Trophoblast cell (in vitro differentiated cells and primary cell): ENCODE data around the gene NRG2.

Source experiments
- DNase-seq, 2 donors: peaks; one replicate each; pipeline ENCODE4 v3.0.0-alpha.2; 2016
- H2AFZ ChIP-seq: 2 replicates; pipeline ENCODE4 v1.6.1; 2013; ENCODE audit warnings: low read length, moderate library complexity, mild to moderate bottlenecking; ENCODE audit not compliant: insufficient read depth, poor library complexity
- H2AK5ac ChIP-seq: 2 replicates; pipeline ENCODE4 v1.6.1; 2013; ENCODE audit warnings: mild to moderate bottlenecking, low read length
- H2BK120ac ChIP-seq: 2 replicates; pipeline ENCODE4 v1.6.1; 2013; ENCODE audit warnings: low read length, mild to moderate bottlenecking, moderate library complexity; ENCODE audit not compliant: insufficient read depth, poor library complexity
- H2BK12ac ChIP-seq: 2 replicates; pipeline ENCODE4 v1.6.1; 2013; ENCODE audit warnings: mild to moderate bottlenecking, low read length, moderate library complexity
- H2BK5ac ChIP-seq: 2 replicates; pipeline ENCODE4 v1.6.1; 2013; ENCODE audit warnings: low read length, low read depth, moderate library complexity, mild to moderate bottlenecking; ENCODE audit not compliant: poor library complexity
- H3K14ac ChIP-seq: 2 replicates; pipeline ENCODE4 v1.6.1; 2013; ENCODE audit warnings: mild to moderate bottlenecking, low read length
- H3K18ac ChIP-seq: 2 replicates; pipeline ENCODE4 v1.6.1; 2013; ENCODE audit warnings: mild to moderate bottlenecking, low read length
- H3K23ac ChIP-seq: 2 replicates; pipeline ENCODE4 v1.6.1; 2013; ENCODE audit warnings: low read length
- H3K27ac ChIP-seq: 2 replicates; pipeline ENCODE4 v1.5.1; 2013; ENCODE audit warnings: low read depth, mild to moderate bottlenecking, inconsistent platforms, low read length, moderate library complexity
- H3K27me3 ChIP-seq: 2 replicates; pipeline ENCODE4 v1.6.1; 2013; ENCODE audit warnings: inconsistent platforms, mild to moderate bottlenecking, low read length, moderate library complexity; ENCODE audit not compliant: insufficient read depth
- H3K36me3 ChIP-seq, 2 experiments: 1 replicate in 1 of 2; 2 replicates in 1 of 2; pipeline ENCODE4 v1.6.1; 2013; ENCODE audit warnings: low read length in 2 of 2, mild to moderate bottlenecking in 2 of 2, moderate library complexity in 1 of 2; ENCODE audit not compliant: insufficient read depth in 2 of 2, control insufficient read depth in 1 of 2
- H3K4ac ChIP-seq: 2 replicates; pipeline ENCODE4 v1.6.1; 2013; ENCODE audit warnings: low read depth, mild to moderate bottlenecking, low read length, moderate library complexity
- H3K4me1 ChIP-seq, 2 experiments: 1 replicate in 1 of 2; 2 replicates in 1 of 2; pipeline ENCODE4 v1.6.1; 2013; ENCODE audit warnings: low read length in 2 of 2, mild to moderate bottlenecking in 2 of 2, moderate library complexity in 1 of 2; ENCODE audit not compliant: insufficient read depth in 2 of 2, control insufficient read depth in 1 of 2
- H3K4me2 ChIP-seq: 2 replicates; pipeline ENCODE4 v1.6.1; 2013; ENCODE audit warnings: inconsistent platforms, mild to moderate bottlenecking, low read length, moderate library complexity
- H3K4me3 ChIP-seq: 2 replicates; pipeline ENCODE4 v1.5.1; 2013; ENCODE audit warnings: mild to moderate bottlenecking, low read depth, low read length, inconsistent platforms
- H3K79me1 ChIP-seq: one replicate; pipeline ENCODE4 v1.6.1; 2013; ENCODE audit warnings: low read length
- H3K79me2 ChIP-seq: 2 replicates; pipeline ENCODE4 v1.6.1; 2013; ENCODE audit warnings: low read length, mild to moderate bottlenecking; ENCODE audit not compliant: control insufficient read depth, insufficient read depth, poor library complexity
- H3K9ac ChIP-seq: 2 replicates; pipeline ENCODE4 v1.6.1; 2013; ENCODE audit warnings: mild to moderate bottlenecking, low read length
- H3K9me3 ChIP-seq: 2 replicates; pipeline ENCODE4 v1.6.1; 2013; ENCODE audit warnings: low read depth, mild to moderate bottlenecking, control low read depth, inconsistent platforms, low read length; ENCODE audit not compliant: insufficient read depth
- H4K12ac ChIP-seq: 2 replicates; pipeline ENCODE4 v1.6.1; 2013; ENCODE audit warnings: low read depth, mild to moderate bottlenecking, low read length, moderate library complexity
- H4K8ac ChIP-seq: 2 replicates; pipeline ENCODE4 v1.6.1; 2013; ENCODE audit warnings: low read depth, mild to moderate bottlenecking, low read length, moderate library complexity
- H4K91ac ChIP-seq: one replicate; pipeline ENCODE4 v1.6.1; 2013; ENCODE audit warnings: low read depth, mild to moderate bottlenecking, low read length, moderate library complexity
- WGBS: extraction: QIAGEN DNeasy Blood & Tissue Kit; methylation state at CpG from one replicate; pipeline ENCODE4 v1.1.7; 2013; ENCODE audit warnings: missing lambda C conversion rate; ENCODE audit not compliant: insufficient read length, insufficient coverage; ENCODE audit errors: extremely low coverage; 5-methylcytosine and 5-hydroxymethylcytosine counted together

NRG2 gene

DNA sequence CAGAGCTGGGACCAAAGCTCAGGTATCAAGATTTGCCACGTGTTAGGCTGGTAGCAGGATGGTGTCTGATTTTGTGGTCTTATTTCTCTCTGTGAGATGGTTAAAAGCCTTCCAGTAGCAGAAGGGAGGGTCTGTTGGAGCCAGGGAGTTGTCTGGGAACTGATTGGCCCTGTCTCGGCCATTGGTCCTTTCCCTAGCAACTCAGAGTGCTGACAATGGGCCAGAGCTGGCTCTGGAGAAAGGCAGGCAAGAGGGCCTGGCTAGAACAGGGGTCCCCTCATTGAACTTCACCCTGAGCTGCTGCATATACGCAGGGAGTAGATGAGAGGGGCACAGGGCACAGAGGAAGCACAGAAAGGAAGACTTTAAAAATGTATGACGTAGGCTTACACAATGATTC is 154.7 kb downstream of the NRG2 start:
- WGBS = no CpG with 5 or more reads among the region's 4 CpGs
- no peaks in the 10 kb centered on the region for H3K27me3 ChIP-seq
- no peak overlapping the region for H3K4me2 ChIP-seq
- no peak overlapping the region for H3K14ac ChIP-seq
- H3K4me3 ChIP-seq = no peak overlapping the region
- H2BK120ac ChIP-seq = no peak overlapping the region
- H3K23ac ChIP-seq = no peak overlapping the region
- no peaks in the 10 kb centered on the region for H3K4me1 ChIP-seq
- no peak overlapping the region for H4K8ac ChIP-seq
- H4K12ac ChIP-seq = no peak overlapping the region
- H3K18ac ChIP-seq = no peak overlapping the region
- no peak overlapping the region for H3K27ac ChIP-seq
- no peaks in the 10 kb centered on the region for H3K36me3 ChIP-seq
- H3K4ac ChIP-seq = no peak overlapping the region
- no peak for DNase-seq
- H3K79me1 ChIP-seq = no peaks in the 10 kb centered on the region
- no peak overlapping the region for H3K9ac ChIP-seq
- H2AK5ac ChIP-seq = no peak overlapping the region
- no peaks in the 10 kb centered on the region for H3K79me2 ChIP-seq
- H2AFZ ChIP-seq = no peak overlapping the region
- no peak overlapping the region for H2BK5ac ChIP-seq
- H2BK12ac ChIP-seq = no peak overlapping the region
- H4K91ac ChIP-seq = no peak overlapping the region
- H3K9me3 ChIP-seq = peaks cover 2% of the 10 kb centered on the region

GRCh38 chr5:139886213-139886612 is 156.9 kb downstream of the NRG2 start:
- Histone ChIP-seq H3K79me1 (no peaks in the 10 kb centered on the region), H2BK12ac (no peak overlapping the region)

DNA sequence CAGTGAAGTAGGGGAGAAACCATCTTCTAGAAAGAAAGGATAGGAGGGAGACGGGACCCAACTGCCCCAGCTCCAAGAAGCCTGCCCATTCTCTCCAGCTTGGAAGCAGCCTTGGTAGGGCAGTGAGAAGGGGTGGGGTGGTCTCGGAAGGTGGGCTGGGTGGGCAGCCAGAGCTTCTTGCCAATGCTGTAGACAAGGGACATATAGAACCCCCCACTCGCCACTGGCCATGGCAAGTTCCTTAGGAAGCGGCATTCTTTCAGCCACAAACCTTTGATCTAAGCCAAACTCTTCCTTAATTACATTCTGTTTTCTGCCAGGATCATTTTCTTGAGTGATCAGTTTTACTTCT is 157.3 kb downstream of the NRG2 start:
- H2BK12ac ChIP-seq = no peak overlapping the region
- no peak overlapping the region for H4K8ac ChIP-seq
- H3K27ac ChIP-seq = no peak overlapping the region
- no peak overlapping the region for H2AK5ac ChIP-seq
- WGBS = no CpG with 5 or more reads among the region's 4 CpGs
- no peak overlapping the region for H4K12ac ChIP-seq
- peaks cover 2% of the 10 kb centered on the region for H3K9me3 ChIP-seq
- no peaks in the 10 kb centered on the region for H3K4me1 ChIP-seq
- H3K9ac ChIP-seq = no peak overlapping the region
- no peak for DNase-seq
- H4K91ac ChIP-seq = no peak overlapping the region
- H2AFZ ChIP-seq = no peak overlapping the region
- H3K36me3 ChIP-seq = no peaks in the 10 kb centered on the region
- no peaks in the 10 kb centered on the region for H3K79me2 ChIP-seq
- no peak overlapping the region for H2BK5ac ChIP-seq
- H2BK120ac ChIP-seq = no peak overlapping the region
- no peaks in the 10 kb centered on the region for H3K79me1 ChIP-seq
- no peak overlapping the region for H3K14ac ChIP-seq
- H3K23ac ChIP-seq = no peak overlapping the region
- no peak overlapping the region for H3K4me3 ChIP-seq
- no peak overlapping the region for H3K18ac ChIP-seq
- no peaks in the 10 kb centered on the region for H3K27me3 ChIP-seq
- H3K4me2 ChIP-seq = no peak overlapping the region
- no peak overlapping the region for H3K4ac ChIP-seq

More at GRCh38 chr5:139886213-139886612, 156.9 kb downstream of the NRG2 start:
- Histone ChIP-seq H2AFZ (no peak overlapping the region), H2BK5ac (no peak overlapping the region), H3K18ac (no peak overlapping the region), H3K4ac (no peak overlapping the region), H3K4me2 (no peak overlapping the region), H3K4me3 (no peak overlapping the region), H4K12ac (no peak overlapping the region), H3K23ac (no peak overlapping the region), H3K27ac (no peak overlapping the region), H3K9ac (no peak overlapping the region), H3K9me3 (peaks cover 2% of the 10 kb centered on the region), H2AK5ac (no peak overlapping the region), H3K27me3 (no peaks in the 10 kb centered on the region), H2BK120ac (no peak overlapping the region), H4K8ac (no peak overlapping the region), H4K91ac (no peak overlapping the region), H3K79me2 (no peaks in the 10 kb centered on the region), H3K4me1 (no peaks in the 10 kb centered on the region), H3K36me3 (no peaks in the 10 kb centered on the region), H3K14ac (no peak overlapping the region)
- DNase-seq = no peak
- WGBS = no CpG with 5 or more reads among the region's 2 CpGs

- Histone ChIP-seq H2AK5ac (no peak overlapping the region), H3K79me1 (no peaks in the 10 kb centered on the region), H2BK120ac (no peak overlapping the region), H2AFZ (no peak overlapping the region), H4K91ac (no peak overlapping the region), H3K9me3 (peaks cover 2% of the 10 kb centered on the region), H4K8ac (no peak overlapping the region), H3K27ac (no peak overlapping the region), H3K4ac (no peak overlapping the region), H3K36me3 (no peaks in the 10 kb centered on the region), H3K4me1 (peaks cover 0 to under 1% of the 10 kb centered on the region in 2 experiments), H4K12ac (no peak overlapping the region), H3K27me3 (no peaks in the 10 kb centered on the region), H2BK5ac (no peak overlapping the region), H3K4me2 (no peak overlapping the region), H3K14ac (no peak overlapping the region), H2BK12ac (no peak overlapping the region), H3K4me3 (no peak overlapping the region), H3K9ac (no peak overlapping the region), H3K23ac (no peak overlapping the region), H3K79me2 (no peaks in the 10 kb centered on the region), H3K18ac (no peak overlapping the region)
- WGBS = 100% methylated on average over 1 of the region's 15 CpGs
- DNase-seq = no peak
Measured at GRCh38 chr5:139885172-139885856, 157.8 kb downstream of the NRG2 start.
